Rectal smooth muscle tissue (tissue), 1 donor: ENCODE results near the gene SLPI.

Source experiments
- H3K27ac ChIP-seq: one replicate; pipeline ENCODE4 v1.7.0; 2013; ENCODE audit warnings: low read depth, low read length, inconsistent platforms
- H3K27me3 ChIP-seq: one replicate; pipeline ENCODE4 v1.7.0; 2013; ENCODE audit warnings: low read length; ENCODE audit not compliant: control insufficient read depth, insufficient read depth
- H3K36me3 ChIP-seq: one replicate; pipeline ENCODE4 v1.7.0; 2013; ENCODE audit warnings: low read length; ENCODE audit not compliant: control insufficient read depth, insufficient read depth
- H3K4me1 ChIP-seq: one replicate; pipeline ENCODE4 v1.7.0; 2013; ENCODE audit warnings: low read length; ENCODE audit not compliant: control insufficient read depth, insufficient read depth
- H3K4me3 ChIP-seq: one replicate; pipeline ENCODE4 v1.7.0; 2013; ENCODE audit warnings: low read length
- H3K9ac ChIP-seq: one replicate; pipeline ENCODE4 v1.7.0; 2013; ENCODE audit warnings: low read length

SLPI gene

DNA sequence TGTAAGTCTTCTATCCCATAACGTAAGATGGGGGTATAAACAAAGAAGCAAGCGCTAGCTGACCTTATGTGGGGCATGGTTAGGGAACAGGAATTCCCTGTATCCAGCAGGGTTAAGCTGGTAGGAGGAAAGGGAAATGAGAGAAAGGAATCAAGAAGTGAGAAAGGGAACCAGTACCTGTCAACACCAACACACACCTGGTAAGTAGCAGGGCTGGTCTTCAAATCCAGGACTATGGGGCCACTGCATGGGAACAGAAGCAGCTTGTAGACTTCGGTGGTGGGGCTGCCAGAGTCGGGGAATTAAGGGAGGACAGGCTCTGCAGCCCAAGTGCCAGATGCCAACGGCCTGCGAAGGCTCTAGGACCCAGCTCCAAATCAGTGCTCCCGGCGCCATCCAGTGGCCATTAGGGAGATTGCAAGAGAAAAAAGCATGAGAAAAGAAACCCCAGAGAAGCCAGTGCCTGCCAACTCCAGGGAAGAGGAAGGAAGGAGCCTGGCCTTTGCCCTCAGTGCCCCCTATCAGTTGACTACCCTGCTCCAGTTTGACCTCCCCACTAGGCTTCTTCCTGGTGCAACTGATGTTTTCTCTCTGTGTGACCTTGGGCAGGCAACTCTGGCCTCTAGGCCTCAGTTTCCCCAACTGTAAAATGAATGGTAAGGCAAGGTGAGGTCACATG, 36.5 kb upstream of the SLPI start:
- peaks cover 2% of the 10 kb centered on the region for H3K4me1 ChIP-seq
- peaks cover 5% of the 10 kb centered on the region for H3K27me3 ChIP-seq
- no peak overlapping the region for H3K9ac ChIP-seq
- no peaks in the 10 kb centered on the region for H3K36me3 ChIP-seq
- no peak overlapping the region for H3K4me3 ChIP-seq
- H3K27ac ChIP-seq = no peak overlapping the region

DNA sequence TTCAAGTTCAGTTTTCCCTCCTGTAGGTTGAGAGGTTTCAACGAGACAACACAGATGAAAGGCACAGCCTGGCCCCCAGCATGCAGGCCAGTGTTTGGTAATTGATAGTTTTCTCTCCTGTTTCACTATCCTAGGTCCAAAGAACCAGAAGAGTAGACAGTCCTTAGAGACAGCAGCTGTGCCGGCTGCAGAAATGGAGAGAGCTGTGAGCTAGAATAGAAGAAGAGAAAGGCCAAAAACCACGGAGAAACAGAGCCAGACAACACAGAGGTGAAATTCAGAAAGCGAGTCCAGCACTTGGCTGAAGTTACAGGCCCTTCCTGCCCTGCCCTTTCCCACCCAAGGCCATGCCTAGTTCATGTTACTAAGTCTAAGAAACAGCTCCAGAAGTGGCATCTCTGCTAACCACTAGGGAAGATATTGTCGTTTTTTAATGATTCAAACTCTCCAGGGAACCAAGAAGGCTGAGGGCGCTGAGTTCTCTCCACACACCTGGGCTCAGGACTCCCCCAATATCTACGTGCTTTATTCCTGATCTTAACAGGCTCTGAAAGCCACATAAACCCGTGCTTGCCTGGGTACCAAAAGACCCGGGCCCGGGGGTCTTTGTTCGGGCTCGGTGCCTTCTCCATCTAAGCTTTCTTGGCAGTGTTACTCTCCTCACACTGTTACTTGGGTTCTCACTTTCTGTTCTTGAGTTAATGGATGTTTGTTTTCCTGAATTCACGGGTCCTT, 35.7 kb upstream of the SLPI start:
- peaks cover 2% of the 10 kb centered on the region for H3K4me1 ChIP-seq
- peaks cover 5% of the 10 kb centered on the region for H3K27me3 ChIP-seq
- H3K4me3 ChIP-seq = no peak overlapping the region
- no peak overlapping the region for H3K27ac ChIP-seq
- no peaks in the 10 kb centered on the region for H3K36me3 ChIP-seq
- no peak overlapping the region for H3K9ac ChIP-seq

DNA sequence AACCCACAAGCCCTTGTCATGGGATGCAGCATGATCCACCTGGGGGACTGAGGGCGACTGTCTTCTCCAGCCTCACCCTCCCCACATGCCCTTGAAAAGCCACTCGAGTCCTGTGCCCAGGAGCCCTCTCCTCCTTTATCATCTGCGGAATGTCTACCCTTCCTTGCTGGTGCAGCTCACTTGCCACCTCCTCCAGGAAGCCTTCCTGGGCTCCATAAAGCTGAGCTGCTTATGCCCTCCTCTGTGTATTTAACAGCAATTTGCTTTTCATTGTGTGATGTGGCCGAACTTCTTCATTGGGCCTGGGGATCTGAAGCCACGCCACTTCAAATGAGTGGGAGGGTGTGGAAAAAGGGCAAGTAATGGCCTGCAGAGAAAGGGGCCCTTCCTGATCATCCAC, 34.5 kb upstream of the SLPI start:
- no peaks in the 10 kb centered on the region for H3K36me3 ChIP-seq
- no peak overlapping the region for H3K9ac ChIP-seq
- H3K4me1 ChIP-seq = peaks cover 2% of the 10 kb centered on the region
- no peak overlapping the region for H3K27ac ChIP-seq
- peaks cover 5% of the 10 kb centered on the region for H3K27me3 ChIP-seq
- no peak overlapping the region for H3K4me3 ChIP-seq

DNA sequence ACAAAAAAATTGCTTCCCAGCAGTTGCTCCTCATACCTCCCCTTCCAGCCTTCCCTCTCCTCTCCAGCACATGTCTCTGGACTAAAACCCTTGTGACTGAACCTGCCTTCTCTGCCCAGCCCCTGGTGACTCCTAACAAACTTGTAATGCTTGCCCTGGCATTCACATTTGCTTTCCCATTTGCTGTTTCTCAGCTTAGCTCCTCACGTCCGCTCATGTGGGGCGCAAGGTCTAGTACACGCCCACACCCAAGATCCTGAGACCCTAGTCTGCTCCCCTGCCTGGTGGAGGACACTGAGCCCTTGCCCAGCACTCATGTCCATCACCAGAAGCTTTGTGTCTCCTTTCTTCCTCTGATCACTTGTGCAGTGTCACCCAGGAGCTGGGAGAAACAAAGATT, 34.0 kb upstream of the SLPI start:
- Histone ChIP-seq H3K27me3 (peaks cover 5% of the 10 kb centered on the region), H3K4me1 (peaks cover 2% of the 10 kb centered on the region), H3K36me3 (no peaks in the 10 kb centered on the region)

DNA sequence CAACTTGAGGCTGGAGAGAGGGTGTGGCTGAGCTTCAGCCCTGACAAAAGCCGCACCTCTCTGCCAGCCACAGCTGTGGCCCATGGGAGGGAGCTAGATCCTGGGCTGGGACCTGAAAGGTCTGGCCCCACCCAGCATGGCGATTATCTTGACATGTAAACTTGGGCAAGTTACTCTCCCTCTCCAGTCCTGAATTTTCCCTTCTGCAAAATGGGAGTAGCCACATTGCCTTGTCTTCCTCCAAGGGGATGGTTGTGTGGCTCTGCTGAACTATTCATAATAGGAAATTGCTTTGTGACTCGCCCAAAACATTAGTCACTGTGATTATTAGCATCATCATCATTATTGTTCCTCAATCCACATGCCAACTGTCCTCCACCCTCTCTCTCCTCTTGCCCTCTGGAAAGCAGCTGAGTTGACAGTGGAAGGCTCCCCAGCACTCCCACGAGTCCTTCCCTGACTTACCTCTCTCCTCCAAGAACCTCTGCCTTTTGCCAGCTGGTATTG, 29.2 kb upstream of the SLPI start:
- no peaks in the 10 kb centered on the region for H3K36me3 ChIP-seq
- H3K27me3 ChIP-seq = no peaks in the 10 kb centered on the region
- H3K4me1 ChIP-seq = no peaks in the 10 kb centered on the region
- H3K9ac ChIP-seq = no peak overlapping the region
- no peak overlapping the region for H3K4me3 ChIP-seq
- H3K27ac ChIP-seq = no peak overlapping the region

More for the DNA sequence above, 34.0 kb upstream of the SLPI start:
- H3K9ac ChIP-seq = no peak overlapping the region
- no peak overlapping the region for H3K27ac ChIP-seq
- no peak overlapping the region for H3K4me3 ChIP-seq

DNA sequence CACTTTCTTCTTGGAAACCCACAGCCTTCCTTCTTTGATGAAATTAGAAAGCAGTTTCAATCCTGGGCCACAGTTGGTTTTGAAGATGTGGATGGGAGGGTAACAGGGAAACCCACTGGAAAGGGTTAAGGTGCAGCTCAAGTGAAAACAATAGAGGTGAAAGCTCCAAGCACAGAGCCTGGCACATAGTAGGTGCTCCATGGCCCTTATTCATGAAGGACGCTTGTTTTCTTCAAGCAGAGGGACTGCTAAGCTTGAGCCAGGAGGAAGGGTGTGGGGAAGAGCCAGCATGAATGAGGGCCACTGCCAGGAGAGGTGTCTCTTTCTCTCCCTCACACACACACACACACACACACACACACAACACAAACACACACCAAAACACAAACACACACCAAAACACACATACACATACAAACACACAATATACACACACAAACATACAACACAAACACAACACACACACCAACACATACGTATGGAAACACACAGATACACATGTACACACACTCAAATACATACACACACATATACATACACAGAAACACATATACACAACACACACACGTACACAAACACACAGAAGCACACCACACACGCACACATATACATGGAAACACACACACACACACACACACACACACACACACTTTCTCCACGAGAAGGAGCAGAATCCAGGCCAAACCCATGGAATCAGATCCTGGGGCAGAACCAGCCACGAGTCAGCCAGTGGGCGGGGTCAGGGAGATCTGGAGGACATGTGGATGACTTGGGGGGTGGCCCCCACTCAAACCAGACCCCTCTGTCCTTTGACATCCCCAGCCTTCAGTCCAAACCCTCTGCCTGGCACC, 28.6 kb upstream of the SLPI start:
- Histone ChIP-seq H3K36me3 (no peaks in the 10 kb centered on the region), H3K9ac (no peak overlapping the region), H3K4me1 (no peaks in the 10 kb centered on the region), H3K27me3 (no peaks in the 10 kb centered on the region), H3K4me3 (no peak overlapping the region), H3K27ac (no peak overlapping the region)

DNA sequence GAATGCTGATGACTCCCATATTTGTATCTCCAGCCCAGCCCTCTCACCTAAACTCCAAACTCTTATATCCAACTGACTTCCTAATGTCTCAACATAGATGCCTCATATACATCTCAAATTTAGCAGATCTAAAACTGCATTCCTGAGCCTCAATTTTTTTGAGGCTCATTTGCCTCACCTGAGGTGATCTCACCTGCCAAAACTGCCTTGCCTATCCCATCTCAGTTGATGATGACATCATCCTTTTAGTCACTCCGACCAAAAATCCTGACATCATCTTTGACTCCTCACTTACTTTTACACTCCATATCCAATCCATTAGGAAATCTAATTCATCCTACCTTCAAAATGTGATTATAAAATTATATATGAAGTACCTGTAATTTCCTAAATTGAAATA, 25.6 kb upstream of the SLPI start:
- no peaks in the 10 kb centered on the region for H3K4me1 ChIP-seq
- H3K36me3 ChIP-seq = no peaks in the 10 kb centered on the region
- H3K27ac ChIP-seq = no peak overlapping the region
- no peaks in the 10 kb centered on the region for H3K27me3 ChIP-seq
- H3K4me3 ChIP-seq = no peak overlapping the region
- no peak overlapping the region for H3K9ac ChIP-seq

DNA sequence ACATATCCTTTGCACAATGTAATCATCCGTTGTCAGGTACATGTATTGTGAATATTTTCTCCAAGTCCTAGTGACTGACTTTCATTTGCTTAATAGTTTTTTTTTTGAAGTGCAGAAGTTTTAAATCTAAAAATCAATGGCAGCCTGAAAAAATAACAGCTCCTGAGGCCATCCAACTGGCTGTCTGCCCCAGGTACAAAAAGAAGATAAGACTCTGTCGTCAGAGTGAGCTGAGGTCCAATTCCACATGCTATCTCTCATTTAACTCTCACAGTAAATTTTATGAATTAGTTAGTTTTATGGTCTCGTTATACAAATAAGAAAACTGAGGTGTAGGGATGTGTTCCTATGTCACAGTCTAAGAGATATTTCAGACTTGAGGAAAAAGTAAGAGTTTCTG, 21.0 kb upstream of the SLPI start:
- H3K4me1 ChIP-seq = no peaks in the 10 kb centered on the region
- H3K36me3 ChIP-seq = no peaks in the 10 kb centered on the region
- H3K27ac ChIP-seq = no peak overlapping the region
- H3K9ac ChIP-seq = no peak overlapping the region
- H3K4me3 ChIP-seq = no peak overlapping the region
- H3K27me3 ChIP-seq = no peaks in the 10 kb centered on the region

DNA sequence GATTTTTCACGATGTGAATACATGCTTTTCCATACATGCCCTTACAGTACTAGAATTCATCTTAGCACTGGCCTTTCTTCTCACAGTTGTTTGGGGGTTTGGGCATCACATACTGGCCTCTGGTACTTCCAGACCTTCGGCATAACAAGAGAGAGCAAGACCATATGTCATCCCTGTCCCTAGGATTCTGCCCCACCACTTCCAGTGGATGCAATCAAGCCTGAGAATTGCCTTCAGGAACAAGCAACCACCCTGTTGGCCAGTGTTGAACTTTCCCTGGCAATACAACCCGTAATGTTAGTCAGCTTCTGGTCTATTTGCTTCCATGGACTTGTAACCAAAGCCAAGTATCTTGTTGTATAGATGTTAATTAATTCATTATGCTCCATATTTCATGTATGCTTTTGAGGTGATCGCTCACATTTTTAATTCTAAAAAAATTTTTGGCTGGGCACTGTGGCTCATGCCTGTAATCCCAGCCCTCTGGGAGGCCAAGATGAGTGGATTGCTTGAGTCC, 15.4 kb upstream of the SLPI start:
- H3K9ac ChIP-seq = no peak overlapping the region
- no peaks in the 10 kb centered on the region for H3K27me3 ChIP-seq
- H3K4me3 ChIP-seq = no peak overlapping the region
- no peaks in the 10 kb centered on the region for H3K36me3 ChIP-seq
- H3K4me1 ChIP-seq = no peaks in the 10 kb centered on the region
- no peak overlapping the region for H3K27ac ChIP-seq

DNA sequence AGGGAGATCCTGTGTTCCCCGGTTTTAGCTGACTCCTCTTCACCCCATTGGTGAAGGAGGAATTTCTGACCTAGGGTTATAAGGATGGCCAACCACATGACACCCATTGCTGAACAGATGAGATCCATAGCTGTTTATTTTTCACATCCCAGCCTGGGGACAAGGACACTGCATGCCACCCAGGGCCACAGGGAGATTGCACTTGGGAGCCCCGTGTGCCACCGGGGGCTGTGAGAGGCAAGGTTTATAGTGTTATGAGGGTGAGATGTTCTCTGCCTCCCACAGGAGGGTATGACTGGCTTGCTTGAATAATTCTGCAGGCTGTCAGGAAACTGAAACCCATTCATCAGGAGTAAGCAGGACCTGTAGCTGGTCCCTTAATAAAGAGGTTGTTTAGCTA, 14.7 kb upstream of the SLPI start:
- no peaks in the 10 kb centered on the region for H3K4me1 ChIP-seq
- no peak overlapping the region for H3K4me3 ChIP-seq
- H3K27ac ChIP-seq = no peak overlapping the region
- no peaks in the 10 kb centered on the region for H3K27me3 ChIP-seq
- H3K36me3 ChIP-seq = no peaks in the 10 kb centered on the region
- no peak overlapping the region for H3K9ac ChIP-seq

DNA sequence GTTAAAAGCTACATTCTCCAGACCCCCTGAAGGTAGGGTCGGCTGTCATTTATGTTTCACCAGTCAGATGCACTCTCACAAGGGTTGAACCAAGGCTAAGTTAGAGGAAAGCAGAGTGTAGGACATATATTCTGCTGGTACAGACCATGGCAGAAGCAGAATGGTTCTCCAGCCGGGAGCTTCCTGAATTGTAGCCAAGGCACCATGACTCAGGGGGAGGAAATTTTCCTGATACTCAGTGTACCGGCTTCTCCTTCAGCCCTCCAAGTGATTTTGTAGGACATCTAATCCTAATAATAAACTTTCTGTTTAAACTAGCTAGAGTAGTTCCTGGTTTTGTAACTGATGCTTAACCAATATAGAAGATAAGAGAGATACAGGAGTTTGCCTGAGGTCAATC, 14.2 kb upstream of the SLPI start:
- Histone ChIP-seq H3K4me3 (no peak overlapping the region), H3K27ac (no peak overlapping the region), H3K27me3 (no peaks in the 10 kb centered on the region), H3K36me3 (no peaks in the 10 kb centered on the region), H3K9ac (no peak overlapping the region), H3K4me1 (no peaks in the 10 kb centered on the region)

DNA sequence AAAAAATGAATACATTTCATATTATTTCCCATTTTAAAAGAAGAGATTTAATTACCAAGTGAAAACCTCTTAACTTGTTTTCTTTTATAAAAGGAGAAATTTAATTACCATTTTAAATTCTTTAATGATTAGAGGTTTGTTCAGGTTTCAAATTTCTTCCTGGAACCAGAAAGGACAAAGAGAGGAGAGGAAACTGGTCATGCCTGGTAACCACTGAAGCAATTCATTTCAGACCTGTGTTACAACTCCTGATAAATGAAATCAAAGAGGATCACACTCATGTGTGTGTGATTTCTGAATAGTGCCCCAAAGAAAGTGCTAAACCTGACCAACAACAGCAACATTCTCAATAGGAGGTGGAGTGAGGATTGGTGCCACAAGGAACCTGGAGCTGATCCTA, 12.6 kb upstream of the SLPI start:
- Histone ChIP-seq H3K4me1 (no peaks in the 10 kb centered on the region), H3K36me3 (no peaks in the 10 kb centered on the region), H3K27me3 (no peaks in the 10 kb centered on the region), H3K9ac (no peak overlapping the region), H3K27ac (no peak overlapping the region), H3K4me3 (no peak overlapping the region)
